K562 (cell line): Measurements from ENCODE around the gene YKT6. TPM values are rescaled to one million over a fixed set of nuclear protein-coding genes. Genes with fewer than 3 reads are reported as not detected.
A peak's percentile ranks its signal among the peaks of the same experiment; 100 is the strongest.

Experiments used
- ATAC-seq: fragments of 200-7000 bp; cut with Tn5 transposase; 3 replicates; pipeline ENCODE4 v1.9.1; 2020; ENCODE audit warnings: moderate library complexity
- BruUV-seq: library from RNA; stranded (reverse); fragments of 400-500 nt; replicated peaks from 2 replicates; lab custom pipeline; 2021; lab: Mats Ljungman, UMichigan
- CTCF ChIA-PET: fragments of 300-600 bp; formaldehyde crosslinking; extraction: SDS; loops from one replicate; lab custom pipeline; 2021; ENCODE audit warnings: low intra/inter-chr PET ratio; lab: Yijun Ruan, JAX
- POLR2A ChIA-PET: fragments of 300-600, 350-650 bp; sonication (Branson Sonifier 250); formaldehyde crosslinking; extraction: SDS; loops from one replicate; lab custom pipeline; 2021; ENCODE audit warnings: antibody characterized with exemption, inconsistent platforms; lab: Yijun Ruan, JAX
- DNase-seq, 4 experiments: peaks; one replicate each; pipeline versions ENCODE4 v3.0.0 to v3.0.0-alpha.2; 2011 to 2018; ENCODE audit warnings: low spot score in 3 of 4, mixed read lengths in 3 of 4; ENCODE audit errors: extremely low read depth in 1 of 4
- FAIRE-seq: peaks from 2 replicates; lab custom pipeline; 2011; peaks lifted over from hg19 to GRCh38; lab: Jason Lieb, UNC
- H2AFZ ChIP-seq: 2 replicates; pipeline ENCODE4 v1.6.0; 2011; ENCODE audit warnings: low read depth, low read length, control low read depth, inconsistent platforms
- H3K27ac ChIP-seq: fragments of 200-600 bp; 3 replicates; pipeline ENCODE4 v1.8.0; 2011; ENCODE audit warnings: low read depth, mild to moderate bottlenecking, control low read depth, inconsistent platforms, low read length, moderate library complexity, mixed read lengths; ENCODE audit errors: extremely low read depth
- H3K27me3 ChIP-seq, 2 experiments: fragments of 300-600 bp in 1 of 2; 2 replicates in 1 of 2; 3 replicates in 1 of 2; pipeline versions ENCODE4 v1.6.0 to v1.8.0; 2011; ENCODE audit warnings: inconsistent platforms in 2 of 2, low read length in 2 of 2, mild to moderate bottlenecking in 1 of 2, mixed read lengths in 1 of 2, moderate library complexity in 1 of 2; ENCODE audit not compliant: control insufficient read depth in 2 of 2, insufficient read depth in 2 of 2
- H3K36me3 ChIP-seq: fragments of 300-600 bp; 3 replicates; pipeline ENCODE4 v1.8.0; 2011; ENCODE audit warnings: mild to moderate bottlenecking, low read length, inconsistent platforms; ENCODE audit not compliant: control insufficient read depth, insufficient read depth
- H3K4me1 ChIP-seq, 2 experiments: fragments of 200-600 bp in 1 of 2; replicated peaks in 1 of 2; 2 replicates in 1 of 2; 3 replicates in 1 of 2; pipeline versions ENCODE4 v1.5.1 to v1.8.0; 2011; ENCODE audit warnings: inconsistent platforms in 2 of 2, low read length in 2 of 2, mild to moderate bottlenecking in 1 of 2, mixed read lengths in 1 of 2, moderate library complexity in 1 of 2; ENCODE audit not compliant: control insufficient read depth in 2 of 2, insufficient read depth in 2 of 2
- H3K4me2 ChIP-seq: 2 replicates; pipeline ENCODE4 v1.6.1; 2011; ENCODE audit warnings: low read length, control low read depth, inconsistent platforms, mixed read lengths; ENCODE audit not compliant: insufficient read depth
- H3K4me3 ChIP-seq: fragments of 200-600 bp; sonication (generic), shearing (Covaris generic); 2 replicates; pipeline ENCODE4 v1.5.1; 2016; ENCODE audit warnings: control low read depth, inconsistent platforms
- H3K79me2 ChIP-seq: fragments of 200-600 bp; 3 replicates; pipeline ENCODE4 v1.8.0; 2011; ENCODE audit warnings: low read length, inconsistent platforms; ENCODE audit not compliant: control insufficient read depth, insufficient read depth
- H3K9ac ChIP-seq, 2 experiments: 2 replicates each; pipeline versions ENCODE4 v1.6.0 to v1.6.1; 2011; ENCODE audit warnings: low read depth in 2 of 2, low read length in 2 of 2, control low read depth in 1 of 2, inconsistent platforms in 1 of 2, mild to moderate bottlenecking in 1 of 2, mixed read lengths in 1 of 2; ENCODE audit not compliant: insufficient read depth in 1 of 2
- H3K9me1 ChIP-seq: one replicate; pipeline ENCODE4 v1.6.0; 2011; ENCODE audit warnings: inconsistent platforms, mild to moderate bottlenecking, low read length, moderate library complexity; ENCODE audit not compliant: control insufficient read depth, insufficient read depth
- H3K9me3 ChIP-seq: replicated peaks from 2 replicates; pipeline ENCODE4 v1.5.1; 2011; ENCODE audit warnings: low read depth, low read length, inconsistent platforms; ENCODE audit not compliant: control insufficient read depth, insufficient read depth
- H4K20me1 ChIP-seq: replicated peaks from 2 replicates; pipeline ENCODE4 v1.6.1; 2011; ENCODE audit warnings: low read length, inconsistent platforms, mixed read lengths; ENCODE audit not compliant: control insufficient read depth, insufficient read depth
- CHD1 ChIP-seq: fragments of 200-600 bp; sonication (generic); IDR thresholded peaks from one replicate; pipeline ENCODE4 v1.6.1; 2012; ENCODE audit warnings: mild to moderate bottlenecking, moderate library complexity, low read length, inconsistent platforms
- FOXJ2 ChIP-seq: fragments of 200-800 bp; sonication (Bioruptor generic); IDR thresholded peaks from 2 replicates; pipeline ENCODE4 v1.6.1; 2016; ENCODE audit warnings: missing genetic modification characterization, missing compliant biosample characterization
- HMG20B ChIP-seq: fragments of 250-450 bp; sonication (Bioruptor Pico); IDR thresholded peaks from 2 replicates; pipeline ENCODE4 v1.5.0; 2021; ENCODE audit warnings: mild to moderate bottlenecking
- KLF16 ChIP-seq: IDR thresholded peaks from 2 replicates; pipeline ENCODE4 v1.6.1; 2016; ENCODE audit warnings: antibody characterized with exemption
- NFIC ChIP-seq: fragments of 450-650 bp; IDR thresholded peaks from 2 replicates; pipeline ENCODE4 v1.6.1; 2017; ENCODE audit warnings: mild to moderate bottlenecking, inconsistent platforms
- PTTG1 ChIP-seq: fragments of 450-650 bp; IDR thresholded peaks from 2 replicates; pipeline ENCODE4 v1.6.1; 2016; ENCODE audit warnings: low read depth, mild to moderate bottlenecking, missing genetic modification characterization, missing compliant biosample characterization
- SAFB ChIP-seq: fragments of 200-400 bp; formaldehyde crosslinking; IDR thresholded peaks from 2 replicates; pipeline ENCODE4 v1.6.1; 2017; ENCODE audit warnings: low read depth, low read length, borderline replicate concordance
- SPI1 ChIP-seq: IDR thresholded peaks from 2 replicates; pipeline ENCODE4 v1.6.1; 2011; ENCODE audit warnings: low read depth, low read length, control low read depth, borderline replicate concordance
- TEAD4 ChIP-seq, 2 experiments: sonication (generic) in 1 of 2; formaldehyde crosslinking in 1 of 2; IDR thresholded peaks; 2 replicates each; pipeline versions ENCODE4 v1.6.1 to v1.8.0; 2012 to 2022; ENCODE audit warnings: borderline replicate concordance in 1 of 2, inconsistent platforms in 1 of 2, low read length in 1 of 2, mild to moderate bottlenecking in 1 of 2, missing genetic modification reagents in 1 of 2
- YBX1 ChIP-seq: fragments of 450-650 bp; IDR thresholded peaks from 2 replicates; pipeline ENCODE4 v1.7.1; 2016; ENCODE audit warnings: mild to moderate bottlenecking
- ZBTB7A ChIP-seq: IDR thresholded peaks from 2 replicates; pipeline ENCODE4 v1.6.1; 2011; ENCODE audit warnings: low read depth, mild to moderate bottlenecking, low read length, moderate library complexity, borderline replicate concordance; ENCODE audit not compliant: control insufficient read depth
- ZNF165 ChIP-seq: fragments of 250-450 bp; sonication (Bioruptor Pico); IDR thresholded peaks from 2 replicates; pipeline ENCODE4 v1.4.0; 2020; ENCODE audit warnings: borderline replicate concordance
- ZNF551 ChIP-seq: fragments of 250-450 bp; sonication (Bioruptor Pico); IDR thresholded peaks from 2 replicates; pipeline ENCODE4 v1.5.0; 2021; ENCODE audit warnings: mild to moderate bottlenecking, moderate library complexity
- ZNF780A ChIP-seq: fragments of 250-450 bp; sonication (Bioruptor Pico); IDR thresholded peaks from 2 replicates; pipeline ENCODE4 v1.5.0; 2021; ENCODE audit warnings: mild to moderate bottlenecking
- WGBS: fragments of 100-300 bp; shearing (Covaris generic); methylation state at CpG from one replicate; pipeline ENCODE4 v1.1.6; 2016; ENCODE audit warnings: low coverage, mixed read lengths; ENCODE audit not compliant: insufficient coverage; ENCODE audit errors: missing lambda C conversion rate; 5-methylcytosine and 5-hydroxymethylcytosine counted together
- in situ Hi-C: fragments of 300-500 bp; cut with MboI; formaldehyde crosslinking; loops from 4 replicates; pipeline ENCODE4 v1.15.0; 2018; ENCODE audit warnings: inconsistent platforms, mixed read lengths
- intact Hi-C: fragments of 100-400 bp; cut with micrococcal nuclease; formaldehyde crosslinking; loops from 2 replicates; pipeline ENCODE4 v1.14.2; 2022
- polyA plus RNA-seq, 8 experiments: library from polyadenylated mRNA; depleted of rRNA in 4 of 8; stranded (reverse) in 5 of 8; unstranded in 3 of 8; fragments of >200 nt; fragmentation: Nextera tagmentation in 2 of 8; fragmentation: Illumina TruSeq in 1 of 8; extraction: Ambion mirVana in 2 of 8; extraction: Trizol in 1 of 8; gene quantifications; 2 replicates each; pipeline versions ENCODE4 v1.2.1 to v1.2.3, GENCODE V29; 2011 to 2014; ENCODE audit warnings: inconsistent platforms in 1 of 8, missing spikeins in 1 of 8
- total RNA-seq, 7 experiments: library from RNA; depleted of rRNA in 6 of 7; stranded (reverse); fragments of >200 nt in 6 of 7; fragmentation: Illumina TruSeq in 2 of 7; extraction: Trizol in 2 of 7; gene quantifications; 2 replicates each; pipeline versions ENCODE4 v1.2.1 to v1.2.3, GENCODE V29; 2011 to 2021; ENCODE audit warnings: low replicate concordance in 1 of 7
- TF ChIP-seq, protein P1 (sequence below): IDR thresholded peaks from 2 replicates; pipeline ENCODE4 v1.6.1; 2011; ENCODE audit not compliant: insufficient read length; ENCODE audit errors: extremely low read depth

Gene YKT6
- total and polyA plus RNA-seq, 9 of the 15 experiments (the other 6 are each of a cell fraction or from before 2014, with no cell fraction given), result 1.6 to 90.6 (median 75.1) TPM

DNA sequence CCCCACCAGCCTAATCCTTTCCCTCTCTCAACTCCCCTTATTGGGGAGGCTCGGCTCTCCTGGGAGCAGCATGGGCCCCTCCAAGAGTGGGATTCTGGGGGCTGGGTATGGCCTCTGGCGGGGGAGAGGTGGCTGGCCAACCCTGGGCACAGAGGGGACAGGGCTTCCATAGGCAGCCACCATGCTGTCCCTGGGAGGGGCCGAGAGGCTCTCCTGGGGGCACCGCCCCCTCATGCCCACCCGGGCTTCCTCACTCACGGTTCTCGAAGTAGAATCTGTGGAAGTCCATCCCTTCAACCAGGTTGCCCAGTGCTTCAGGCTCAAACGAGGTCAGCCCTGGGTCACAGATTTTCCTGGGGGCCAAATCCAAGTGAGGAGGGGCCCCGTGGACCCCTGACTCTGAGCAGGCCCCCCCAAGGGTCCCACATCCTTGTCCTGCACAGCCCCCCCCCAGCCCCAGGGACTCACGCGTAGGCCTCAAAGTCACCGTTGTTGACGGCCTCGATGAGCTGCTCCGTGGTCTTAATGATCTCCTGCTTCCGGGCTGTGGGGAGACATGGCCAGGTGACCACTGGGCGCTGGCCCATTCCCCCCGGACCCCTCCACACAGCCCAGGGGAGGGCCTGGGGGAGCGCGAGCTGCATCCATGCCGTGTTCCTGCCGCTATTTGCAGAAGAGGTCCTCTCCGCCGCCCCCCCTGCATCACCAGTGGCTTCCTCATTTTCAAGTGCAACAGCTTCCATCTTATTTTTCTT lies 19.8 kb downstream of the YKT6 start:
- POLR2A ChIA-PET, result interaction anchor here (0.6 kb wide), 2 partner anchors 33 to 340 kb away, joined by 3 to 4 read pairs; no protein-coding TSS in a partner anchor
- FAIRE-seq, result no peak
- 0 out of 4 replicates have a peak overlapping the region, but pooled peaks of 1 of the 2 experiments have one; percentile 20 for H3K9ac ChIP-seq
- BruUV-seq, result no TSS peak
- TF ChIP-seq ZBTB7A, result peak; percentile 4; the same call in 1 of the 2 replicates
- peak; percentile 70; the same call in 1 of the 2 replicates for TF ChIP-seq SPI1
- no peak for TF ChIP-seq KLF16
- TF ChIP-seq, all 486 proteins: peak for 2
- Histone ChIP-seq H3K27me3 (peaks cover 2 to 20% of the 10 kb centered on the region in 2 experiments; a peak in 4 of 5 replicates), H3K9me3 (no peaks in the 10 kb centered on the region), H4K20me1 (no peaks in the 10 kb centered on the region), H3K36me3 (no peaks in the 10 kb centered on the region), H3K4me3 (no peak overlapping the region), H3K9me1 (no peaks in the 10 kb centered on the region), H3K4me2 (no peak overlapping the region), H3K4me1 (peaks cover 0 to 61% of the 10 kb centered on the region in 2 experiments; a peak in 3 of 5 replicates), H2AFZ (0 out of 2 replicates have a peak overlapping the region, but pooled peaks have one; percentile 91), H3K79me2 (no peaks in the 10 kb centered on the region), H3K27ac (no peak overlapping the region)
- DNase-seq, result no peak
- intact Hi-C loops (no loop called here), in situ Hi-C loops (no loop called here)
- CTCF ChIA-PET, result no interaction called here
- no peak for ATAC-seq
- 74% methylated on average over 23 of the region's 24 CpGs for WGBS

DNA sequence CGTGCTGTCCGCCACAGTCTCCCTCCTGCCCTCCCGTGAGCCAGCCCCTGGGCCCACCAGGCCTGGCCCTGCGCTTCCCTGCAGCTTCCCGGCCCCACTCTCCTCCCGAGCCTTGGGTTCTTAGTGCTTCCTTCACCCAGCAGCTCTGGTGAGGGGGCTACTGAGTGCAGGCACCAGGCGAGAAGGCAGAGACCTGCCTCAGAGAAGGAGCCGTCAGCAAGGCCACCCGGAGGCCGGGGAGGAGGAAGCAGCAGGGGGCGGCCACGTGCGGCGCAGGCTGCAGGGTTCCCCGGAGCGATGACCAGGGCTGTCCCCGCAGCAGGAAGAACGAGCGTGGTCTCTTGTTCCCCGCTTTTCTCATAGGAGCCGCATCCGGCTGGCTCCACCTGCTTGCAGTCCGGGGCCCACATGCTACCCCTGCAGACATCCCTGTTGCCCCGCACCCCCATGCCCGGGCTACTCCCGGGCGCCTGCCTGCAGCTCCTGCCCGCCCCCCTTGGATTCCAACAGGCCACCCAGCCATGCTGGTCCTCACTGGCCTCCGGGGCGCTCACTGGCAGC lies 20.5 kb downstream of the YKT6 start:
- H3K9ac ChIP-seq, result peak overlapping the region in 1 of 2 experiments; percentile 76; a peak in 2 of 4 replicates
- H3K4me1 ChIP-seq, result peaks cover 0 to 66% of the 10 kb centered on the region in 2 experiments; a peak in 3 of 5 replicates
- ATAC-seq, result peak; percentile 81
- peak; percentile 19 for FAIRE-seq
- H2AFZ ChIP-seq, result peak overlapping the region; percentile 91
- ChIA-PET CTCF (no interaction called here), POLR2A (no interaction called here)
- H3K79me2 ChIP-seq, result no peaks in the 10 kb centered on the region
- no peaks in the 10 kb centered on the region for H4K20me1 ChIP-seq
- 41% methylated on average over 16 of the region's 30 CpGs for WGBS
- H3K9me1 ChIP-seq, result no peaks in the 10 kb centered on the region
- intact Hi-C loops (no loop called here), in situ Hi-C loops (no loop called here)
- peaks cover 9 to 28% of the 10 kb centered on the region in 2 experiments; a peak in 4 of 5 replicates for H3K27me3 ChIP-seq
- H3K4me2 ChIP-seq, result no peak overlapping the region
- H3K27ac ChIP-seq, result no peak overlapping the region
- BruUV-seq, result no TSS peak
- DNase-seq, result peak; percentile 62 to 80 (median 78)
- no peaks in the 10 kb centered on the region for H3K36me3 ChIP-seq
- H3K9me3 ChIP-seq, result no peaks in the 10 kb centered on the region
- H3K4me3 ChIP-seq, result no peak overlapping the region
- no peak for TF ChIP-seq PTTG1 (tag)
- no peak for TF ChIP-seq FOXJ2
- no peak for TF ChIP-seq SAFB
- no peak for TF ChIP-seq NFIC
- no peak for TF ChIP-seq ZNF551
- no peak for TF ChIP-seq HMG20B (CRISPR knock-in tag)
- no peak for TF ChIP-seq ZNF165 (CRISPR knock-in tag)
- TF ChIP-seq ZNF780A (CRISPR knock-in tag), result no peak
- TF ChIP-seq CHD1, result no peak
- TF ChIP-seq, protein P1, sequence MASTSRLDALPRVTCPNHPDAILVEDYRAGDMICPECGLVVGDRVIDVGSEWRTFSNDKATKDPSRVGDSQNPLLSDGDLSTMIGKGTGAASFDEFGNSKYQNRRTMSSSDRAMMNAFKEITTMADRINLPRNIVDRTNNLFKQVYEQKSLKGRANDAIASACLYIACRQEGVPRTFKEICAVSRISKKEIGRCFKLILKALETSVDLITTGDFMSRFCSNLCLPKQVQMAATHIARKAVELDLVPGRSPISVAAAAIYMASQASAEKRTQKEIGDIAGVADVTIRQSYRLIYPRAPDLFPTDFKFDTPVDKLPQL, result no peak
- no peak for TF ChIP-seq TEAD4 (IDR thresholded peaks at IDR 0.05; ENCODE audit: low read length)
- TF ChIP-seq TEAD4 (CRISPR knock-in tag; IDR thresholded peaks at IDR 0.05; ENCODE audit: borderline replicate concordance), result peak; percentile 71; the same call in 1 of the 2 replicates
- no peak for TF ChIP-seq YBX1
